Measurements from ENCODE around the gene TPCN2.

The TPCN2 gene

DNA sequence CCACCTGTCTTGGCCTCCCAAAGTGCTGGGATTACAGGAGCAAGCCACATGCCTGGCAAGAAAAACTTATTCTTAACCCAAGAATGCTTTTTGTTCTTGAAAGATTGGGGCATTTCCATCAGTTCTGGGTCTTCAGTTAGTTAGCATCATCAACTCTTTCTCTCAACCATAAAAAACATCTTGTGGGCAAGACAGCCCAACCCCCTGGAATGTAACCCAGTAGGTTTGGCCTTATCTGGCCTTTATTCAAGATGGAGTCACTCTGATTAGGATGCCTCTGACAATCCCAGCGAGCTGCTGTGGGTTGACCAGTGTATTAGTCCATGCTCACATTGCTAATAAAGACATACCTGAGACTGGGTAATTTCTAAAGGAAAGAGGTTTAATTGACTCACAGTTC is 9.2 kb upstream of the TPCN2 start:
- DNase-seq = no peak

DNA sequence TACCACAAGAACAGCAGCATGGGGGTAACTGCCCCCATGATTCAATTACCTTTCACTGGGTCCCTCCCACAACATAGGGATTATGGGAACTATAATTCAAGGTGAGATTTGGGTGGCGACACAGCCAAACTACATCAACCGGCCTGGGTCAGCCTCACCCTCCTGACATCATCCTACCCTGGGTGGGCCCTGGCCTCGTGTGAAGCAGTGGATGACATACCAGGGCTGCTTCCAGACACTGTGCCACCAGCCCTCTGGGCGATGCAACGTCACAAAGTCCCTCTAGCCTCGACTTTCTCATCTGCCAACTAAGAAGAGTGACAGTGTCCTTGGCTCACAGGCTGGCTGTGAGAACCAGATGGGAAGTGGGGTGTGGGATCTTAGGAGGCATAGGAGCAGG is 8.7 kb upstream of the TPCN2 start:
- DNase-seq = no peak

DNA sequence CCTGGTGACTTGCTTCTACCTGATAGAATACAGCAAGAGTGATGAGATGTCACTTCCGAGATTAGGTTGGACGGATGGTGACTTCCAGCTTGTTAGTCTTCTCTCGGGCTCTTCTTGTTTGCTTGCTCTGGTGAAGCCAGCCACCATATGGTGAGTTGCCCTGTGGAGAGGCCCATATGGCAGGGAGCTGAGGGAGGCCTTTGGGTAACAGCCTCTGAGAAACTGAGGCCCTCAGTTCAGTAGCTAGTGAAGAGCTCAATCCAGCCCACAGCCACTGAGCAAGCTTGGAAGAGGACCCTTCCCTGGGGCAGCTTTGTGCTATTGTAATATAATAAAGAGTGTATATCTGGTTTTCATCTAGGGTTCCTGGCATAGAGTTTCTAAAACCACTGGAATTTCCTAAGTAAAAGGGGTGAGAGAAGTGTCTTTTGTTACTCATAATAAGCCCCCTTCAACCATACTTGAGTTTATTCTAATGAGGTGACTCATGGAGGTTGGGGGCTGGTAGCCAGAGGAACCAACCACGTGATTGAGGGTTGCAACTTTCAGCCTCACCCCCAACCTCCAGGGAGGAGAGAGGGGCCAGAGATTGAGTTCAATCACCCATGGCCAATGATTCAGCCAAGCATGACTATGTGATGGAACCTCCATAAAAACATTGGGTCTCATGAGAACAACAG is 8.0 kb upstream of the TPCN2 start:
- peak; percentile 48 for DNase-seq

GRCh38 chr11:69041516-69041915 is 7.2 kb upstream of the TPCN2 start:
- DNase-seq = no peak

GRCh38 chr11:69044111-69045013 is 4.4 kb upstream of the TPCN2 start:
- DNase-seq = peak; percentile 77

- no peak for DNase-seq
These were observed 570 bp upstream of the TPCN2 start for GRCh38 chr11:69048031-69048693.

- no peak for DNase-seq
These were observed 747 bp downstream of the TPCN2 start for GRCh38 chr11:69049490-69049867.

DNA sequence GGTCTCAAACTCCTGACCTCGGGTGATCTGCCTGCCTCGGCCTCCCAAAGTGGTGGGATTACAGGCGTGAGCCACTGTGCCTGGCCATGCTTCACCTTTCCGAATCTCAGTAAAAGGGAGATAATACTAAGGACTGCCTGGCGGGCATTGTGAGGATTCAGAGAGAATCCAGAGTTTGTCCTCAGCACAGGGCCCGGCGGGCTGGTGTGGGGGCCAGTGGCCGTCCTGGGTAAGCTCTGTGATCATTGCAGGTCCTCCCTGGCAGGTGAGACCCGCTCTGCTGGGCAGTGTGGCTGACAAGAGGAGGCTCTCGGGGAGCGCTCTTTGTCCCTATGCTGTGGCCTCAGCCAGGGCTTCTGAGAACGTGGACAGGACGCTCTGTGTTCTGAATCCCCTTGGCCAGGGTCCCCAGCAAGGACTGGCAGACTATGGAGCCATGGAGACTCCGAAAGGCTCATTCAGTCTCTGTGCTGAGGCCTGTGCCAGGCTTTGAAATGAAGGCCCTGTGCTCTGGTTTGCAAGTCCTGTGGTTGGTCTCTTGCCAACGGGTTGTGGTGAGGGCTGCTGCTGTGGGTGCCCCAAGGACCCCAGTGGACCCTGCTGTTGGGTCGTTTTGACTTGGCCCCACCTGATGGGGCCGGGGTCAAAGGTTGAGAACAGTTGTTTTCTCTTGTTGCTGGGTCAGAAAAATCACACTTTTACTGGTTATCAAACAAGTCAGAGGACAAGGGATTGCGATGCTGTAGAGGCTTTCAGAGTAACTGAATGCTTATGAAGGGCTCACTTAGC is 2.1 kb downstream of the TPCN2 start:
- no peak for DNase-seq

DNA sequence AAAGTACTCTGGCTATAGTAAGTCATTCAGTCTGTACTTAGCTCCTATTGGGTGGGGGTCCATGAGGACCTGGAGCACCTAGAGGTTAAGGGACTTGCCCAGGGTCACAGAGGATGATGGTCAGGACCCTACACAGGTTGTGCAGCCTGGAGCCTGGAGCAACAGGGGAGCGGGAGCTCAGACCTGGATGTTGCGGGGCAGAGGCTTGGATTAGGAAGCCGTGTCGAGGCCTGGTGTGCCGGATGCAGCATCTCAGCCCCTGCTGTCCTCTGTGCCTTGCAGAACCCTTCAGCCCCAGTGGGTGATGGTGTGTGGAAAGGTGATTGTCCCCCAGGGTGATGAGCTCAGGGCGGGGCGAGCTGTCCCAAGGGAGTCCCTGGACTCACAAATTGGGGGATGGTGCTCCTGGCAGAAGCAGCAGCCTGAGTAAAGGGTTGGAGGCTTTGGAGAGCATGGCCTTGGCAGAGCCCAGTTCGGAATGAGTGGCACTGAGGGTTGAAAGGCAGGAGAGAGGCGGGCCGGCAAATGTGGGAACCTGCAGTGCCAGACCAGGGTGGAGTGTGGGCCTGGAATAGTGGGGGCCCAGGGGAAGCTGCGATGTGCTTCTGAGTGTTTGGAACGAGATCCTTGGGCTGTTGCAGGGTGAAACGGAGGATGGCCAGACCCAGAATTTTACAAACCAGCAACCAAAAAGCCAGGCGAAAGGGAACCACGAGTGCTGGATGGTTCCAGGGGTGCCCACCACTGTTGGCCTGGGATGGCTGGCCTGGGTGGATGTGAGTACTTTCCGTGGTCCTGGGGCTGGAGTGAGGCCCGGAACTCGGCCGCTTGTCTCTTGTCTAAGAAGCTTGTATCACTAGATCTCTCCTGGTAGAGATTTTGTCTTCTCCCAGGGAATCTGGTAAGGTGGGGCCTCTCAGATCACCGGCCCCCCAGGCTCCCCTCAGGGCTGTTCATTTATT is 2.9 kb downstream of the TPCN2 start:
- no peak for DNase-seq

GRCh38 chr11:69052343-69053168 is 3.8 kb downstream of the TPCN2 start:
- no peak for DNase-seq

GRCh38 chr11:69053169-69053477 is 4.4 kb downstream of the TPCN2 start:
- DNase-seq = no peak

DNA sequence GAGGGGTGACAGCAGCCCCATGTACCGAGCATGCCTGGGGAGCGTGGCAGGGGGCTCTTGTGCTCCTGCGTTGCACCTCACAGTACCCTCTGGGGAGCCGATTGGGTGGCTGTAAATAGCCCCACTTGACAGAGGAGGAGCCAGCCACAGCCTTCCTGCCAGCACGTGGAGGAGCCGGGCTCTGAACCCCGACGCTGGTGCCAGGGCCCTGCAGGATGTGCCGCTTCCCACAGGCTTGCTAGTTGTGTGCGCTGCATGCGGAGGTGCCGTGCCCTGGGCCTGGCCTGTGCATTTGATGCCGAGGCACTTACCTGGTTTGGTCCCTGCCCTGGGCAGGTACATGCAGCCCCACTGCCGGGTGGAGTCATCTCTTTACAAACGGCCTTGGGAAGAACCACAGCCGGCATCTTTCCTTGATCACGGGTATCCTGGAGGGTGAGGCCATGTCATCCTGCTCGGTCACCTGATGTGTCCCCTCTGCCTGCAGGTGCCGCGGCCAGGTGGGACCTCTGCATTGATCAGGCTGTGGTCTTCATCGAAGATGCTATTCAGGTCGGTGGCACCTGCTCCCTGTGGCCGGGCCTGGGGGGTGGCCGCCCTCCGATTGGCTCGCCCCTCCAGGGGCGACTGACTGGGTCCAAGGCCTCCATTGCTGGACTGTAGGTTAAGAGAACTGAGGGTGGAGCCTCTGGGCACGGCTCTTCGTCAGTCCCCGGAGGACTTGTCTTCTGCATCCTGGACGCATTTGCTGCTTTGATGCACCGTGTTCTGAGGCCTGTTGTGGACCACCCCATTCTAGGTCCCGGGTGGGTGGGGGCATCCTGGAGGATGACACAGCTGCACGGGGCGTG is 5.0 kb downstream of the TPCN2 start:
- no peak for DNase-seq

GRCh38 chr11:69054397-69055211 is 5.9 kb downstream of the TPCN2 start:
- no peak for DNase-seq

GRCh38 chr11:69055212-69055586 is 6.5 kb downstream of the TPCN2 start:
- DNase-seq = no peak

DNA sequence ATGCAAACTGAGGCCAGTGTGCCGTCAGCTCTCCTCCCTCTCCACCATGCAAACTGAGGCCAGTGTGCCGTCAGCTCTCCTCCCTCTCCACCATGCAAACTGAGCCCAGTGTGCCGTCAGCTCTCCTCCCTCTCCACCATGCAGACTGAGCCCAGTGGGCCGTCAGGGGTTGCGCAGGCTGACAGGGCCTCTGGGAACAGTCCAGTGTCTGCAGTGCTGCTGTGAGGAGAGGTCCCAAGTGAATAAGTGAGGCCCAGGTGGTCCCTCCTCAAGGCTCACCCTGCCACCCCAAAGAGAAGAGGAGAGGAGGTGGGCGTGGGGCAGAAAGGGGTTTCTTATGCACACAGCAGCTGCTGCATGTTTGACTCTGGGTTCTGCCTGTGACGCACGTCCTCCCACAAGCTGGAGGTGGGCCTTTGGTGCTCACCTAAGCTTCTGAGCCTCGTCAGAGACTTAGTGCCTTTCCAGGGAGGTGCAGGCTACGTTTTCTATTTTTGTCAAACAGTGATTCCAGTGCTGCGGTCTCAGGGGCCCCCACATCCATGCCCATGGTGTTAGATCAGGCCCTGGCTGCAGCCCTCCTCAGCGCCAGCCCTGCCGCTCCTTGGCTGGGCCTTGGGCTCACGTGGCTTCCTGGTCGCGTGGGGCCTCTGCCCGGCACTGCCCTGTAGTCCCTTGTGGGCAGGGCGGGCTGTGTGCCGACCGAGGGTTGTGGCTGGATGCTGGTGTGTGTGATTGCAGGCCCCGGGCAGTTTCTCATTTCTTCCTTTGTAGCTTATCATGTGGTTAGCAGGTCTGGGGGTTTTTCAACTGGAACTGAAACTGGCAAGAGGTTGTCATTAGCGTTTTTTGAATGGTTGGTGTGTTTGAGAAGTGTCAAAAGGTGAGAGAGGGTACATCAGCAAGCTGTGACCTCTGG is 7.1 kb downstream of the TPCN2 start:
- DNase-seq = no peak

- no peak for DNase-seq
These were observed 8.5 kb downstream of the TPCN2 start for GRCh38 chr11:69057236-69057635.

DNA sequence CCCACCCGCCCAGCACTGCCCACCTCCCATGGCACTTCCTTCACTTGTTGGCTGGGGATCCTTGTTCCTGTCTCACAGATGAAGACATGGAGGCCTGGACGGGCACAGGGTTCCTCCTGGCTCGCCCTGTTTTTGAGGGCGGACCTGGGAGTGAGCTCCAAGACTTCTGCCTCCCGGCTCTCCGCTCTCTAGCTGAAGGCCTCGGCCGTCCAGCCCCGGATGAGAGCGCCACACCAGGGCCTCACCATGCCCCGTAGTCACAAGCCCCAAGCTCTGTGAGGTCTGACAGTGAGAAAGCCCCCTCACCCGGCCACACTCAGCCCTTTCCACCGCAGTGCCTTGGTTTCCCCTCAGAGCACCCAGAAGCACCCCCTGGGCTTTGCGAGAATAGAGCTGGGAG is 9.1 kb downstream of the TPCN2 start:
- DNase-seq = no peak

Measured in eye (tissue), 1 donor.